Parathyroid adenoma (tissue), 2 donors: Measurements from ENCODE around the gene ZSCAN16.
A peak's percentile ranks its signal among the peaks of the same experiment; 100 is the strongest.
"Not testable (repeated sequence)": the region's sequence is repeated elsewhere in the genome, so short reads cannot be mapped to it uniquely, and the experiment has no call there.

ENCODE experiments used
- H2AFZ ChIP-seq: fragments of 300-600 bp; sonication (generic); one replicate; pipeline ENCODE4 v1.7.0; 2017; ENCODE audit warnings: antibody characterized with exemption, mild to moderate bottlenecking
- H3K27ac ChIP-seq: fragments of 300-600 bp; sonication (generic); one replicate; pipeline ENCODE4 v1.7.0; 2017
- H3K27me3 ChIP-seq: fragments of 300-600 bp; sonication (generic); one replicate; pipeline ENCODE4 v1.7.0; 2017; ENCODE audit warnings: low read length; ENCODE audit not compliant: control insufficient read depth, insufficient read depth
- H3K36me3 ChIP-seq: fragments of 300-600 bp; sonication (generic); one replicate; pipeline ENCODE4 v1.7.0; 2017; ENCODE audit warnings: low read length; ENCODE audit not compliant: control insufficient read depth, insufficient read depth
- H3K4me1 ChIP-seq: fragments of 300-600 bp; sonication (generic); one replicate; pipeline ENCODE4 v1.7.0; 2017; ENCODE audit warnings: control low read depth
- H3K4me2 ChIP-seq: fragments of 300-600 bp; sonication (generic); one replicate; pipeline ENCODE4 v1.7.0; 2017; ENCODE audit warnings: low read length
- H3K4me3 ChIP-seq: fragments of 300-600 bp; sonication (generic); one replicate; pipeline ENCODE4 v1.7.0; 2017; ENCODE audit warnings: low read depth, low read length
- H3K79me2 ChIP-seq: fragments of 300-600 bp; sonication (generic); one replicate; pipeline ENCODE4 v1.7.0; 2017; ENCODE audit warnings: control low read depth
- H3K9ac ChIP-seq: fragments of 300-600 bp; sonication (generic); one replicate; pipeline ENCODE4 v1.7.0; 2017; ENCODE audit warnings: mild to moderate bottlenecking
- H3K9me3 ChIP-seq: fragments of 300-600 bp; sonication (generic); one replicate; pipeline ENCODE4 v1.7.0; 2017; ENCODE audit warnings: low read length; ENCODE audit not compliant: control insufficient read depth
- CTCF ChIP-seq: fragments of 300-600 bp; sonication (generic); IDR thresholded peaks from one replicate; pipeline ENCODE4 v1.7.0; 2017; ENCODE audit warnings: antibody characterized with exemption, mild to moderate bottlenecking
- donor health status: primary hyperparathyroidism.

ZSCAN16 gene

GRCh38 chr6:28124350-28124970 lies at the start of gene ZSCAN16:
Gene ZSCAN16, plus strand, starts transcription at chr6:28124609. Its CDS starts 835 bp downstream, at chr6:28125444.
- Histone ChIP-seq H3K27ac (peak within 1 kb of the TSS; percentile 56), H3K79me2 (peaks cover 7% of the 10 kb centered on the region), H3K4me1 (peaks cover 4% of the 10 kb centered on the region), H3K27me3 (no peaks in the 10 kb centered on the region), H3K9ac (peak within 1 kb of the TSS; percentile 64), H3K36me3 (no peaks in the 10 kb centered on the region), H3K4me3 (peak within 1 kb of the TSS; percentile 64), H3K9me3 (no peaks in the 10 kb centered on the region), H3K4me2 (peak within 1 kb of the TSS; percentile 80), H2AFZ (peak within 1 kb of the TSS; percentile 90)
- TF ChIP-seq CTCF, result no peak

GRCh38 chr6:28078050-28078449 lies 46.4 kb upstream of the ZSCAN16 start:
- peaks cover 6% of the 10 kb centered on the region for H3K4me1 ChIP-seq
- no peak for TF ChIP-seq CTCF
- H3K79me2 ChIP-seq, result no peaks in the 10 kb centered on the region
- no peak overlapping the region for H3K27ac ChIP-seq
- H3K9me3 ChIP-seq, result no peaks in the 10 kb centered on the region
- no peak overlapping the region for H3K9ac ChIP-seq
- no peak overlapping the region for H3K4me3 ChIP-seq
- no peak overlapping the region for H2AFZ ChIP-seq
- no peaks in the 10 kb centered on the region for H3K27me3 ChIP-seq
- H3K36me3 ChIP-seq, result no peaks in the 10 kb centered on the region
- no peak overlapping the region for H3K4me2 ChIP-seq

GRCh38 chr6:28078836-28079235 lies 45.6 kb upstream of the ZSCAN16 start:
- no peak for TF ChIP-seq CTCF
- no peaks in the 10 kb centered on the region for H3K36me3 ChIP-seq
- H3K9ac ChIP-seq, result no peak overlapping the region

GRCh38 chr6:28080381-28080630 lies 44.1 kb upstream of the ZSCAN16 start, which contains the start of gene ZNF165:
Gene ZNF165, plus strand, starts transcription at chr6:28080568. Its CDS starts 4,913 bp downstream, at chr6:28085481.
- H3K27me3 ChIP-seq, H3K79me2 ChIP-seq, H3K9me3 ChIP-seq, H3K36me3 ChIP-seq, H3K4me1 ChIP-seq: not testable (repeated sequence)
- H2AFZ ChIP-seq, result peak within 1 kb of the TSS; percentile 82
- peak within 1 kb of the TSS; percentile 94 for H3K27ac ChIP-seq
- H3K9ac ChIP-seq, result peak within 1 kb of the TSS; percentile 20
- H3K4me2 ChIP-seq, result peak within 1 kb of the TSS; percentile 84
- H3K4me3 ChIP-seq, result peak within 1 kb of the TSS; percentile 99

More at GRCh38 chr6:28078836-28079235, 45.6 kb upstream of the ZSCAN16 start:
- no peaks in the 10 kb centered on the region for H3K79me2 ChIP-seq
- no peaks in the 10 kb centered on the region for H3K27me3 ChIP-seq
- no peak overlapping the region for H2AFZ ChIP-seq
- peaks cover 6% of the 10 kb centered on the region for H3K4me1 ChIP-seq
- H3K4me2 ChIP-seq, result no peak overlapping the region
- no peaks in the 10 kb centered on the region for H3K9me3 ChIP-seq
- no peak overlapping the region for H3K27ac ChIP-seq
- H3K4me3 ChIP-seq, result no peak overlapping the region

- Histone ChIP-seq H3K36me3 (no peaks in the 10 kb centered on the region), H3K27ac (peak overlapping the region; percentile 94), H3K4me3 (peak overlapping the region; percentile 99), H3K9ac (peak overlapping the region; percentile 20), H3K79me2 (no peaks in the 10 kb centered on the region), H2AFZ (peak overlapping the region; percentile 82), H3K27me3 (no peaks in the 10 kb centered on the region), H3K4me1 (peaks cover 6% of the 10 kb centered on the region), H3K9me3 (no peaks in the 10 kb centered on the region), H3K4me2 (peak overlapping the region; percentile 84)
- no peak for TF ChIP-seq CTCF
Measured at GRCh38 chr6:28080631-28081485, 43.6 kb upstream of the ZSCAN16 start.
